ENCODE data around the gene HSF4. TPM values are rescaled to one million over a fixed set of nuclear protein-coding genes. Genes with fewer than 3 reads are reported as not detected.
A peak's percentile ranks its signal among the peaks of the same experiment; 100 is the strongest.

HSF4 gene
- total RNA-seq = 100 to 1,000 TPM in 1 of 4 donors, 10 to 100 TPM in 3; 29.5 to 136 (median 76.6) TPM

GRCh38 chr16:67164599-67165061 lies at the start of gene HSF4:
Gene HSF4 (plus strand): TSS chr16:67164745. CDS start chr16:67164812, 67 bp downstream.
- peaks cover 56% of the 10 kb centered on the region for H3K27me3 ChIP-seq
- in situ Hi-C loops (cut with MboI; ENCODE audit: low pct_ligation_motif_present in 1 of 4, low pct_unique_long_range_greater_than_20kb in 1 of 4, low sequenced_read_pairs in 3 of 4) = loop anchor here in 2 of 4 donors (25.0 kb wide), 2 partner anchors 177 to 202 kb away; partner anchors contain the start of genes CES3 (in 1 of the 2) and CES4A (in 1 of the 2)
- peak; percentile 79 for DNase-seq

GRCh38 chr16:67114793-67115192 lies 49.8 kb upstream of the HSF4 start:
- H3K27ac ChIP-seq = no peak overlapping the region
- H3K4me3 ChIP-seq = no peak overlapping the region
- intact Hi-C loops (cut with DNase I; ENCODE audit: low total_unique reads) = no loop called here
- DNase-seq = no peak
- WGBS, 2 donors (ENCODE audit: low coverage in 1 of 2) = 67 to 76% methylated on average over 2 of the region's 2 CpGs
- H3K36me3 ChIP-seq = no peaks in the 10 kb centered on the region
- TF ChIP-seq POLR2A (IDR thresholded peaks at IDR 0.05) (no peak), CTCF (IDR thresholded peaks at IDR 0.05) (no peak), EP300 (IDR thresholded peaks at IDR 0.05; ENCODE audit: low read depth) (no peak)
- in situ Hi-C loops (cut with MboI; ENCODE audit: low pct_ligation_motif_present in 1 of 4, low pct_unique_long_range_greater_than_20kb in 1 of 4, low sequenced_read_pairs in 3 of 4) = no loop called here
- no peaks in the 10 kb centered on the region for H3K27me3 ChIP-seq
- H3K4me1 ChIP-seq = peaks cover 0 to 35% (median 11%) of the 10 kb centered on the region in 4 donors
- H3K9me3 ChIP-seq = no peaks in the 10 kb centered on the region

More at GRCh38 chr16:67164599-67165061, at the start of gene HSF4:
- 4% methylated on average over 22 of the region's 41 CpGs; no CpG with 5 or more reads in 1 of the 2 donors for WGBS, 2 donors (ENCODE audit: low coverage in 1 of 2)
- Histone ChIP-seq H3K36me3 (no peaks in the 10 kb centered on the region), H3K4me1 (peaks cover 19 to 65% (median 48%) of the 10 kb centered on the region in 4 donors), H3K27ac (peak within 1 kb of the TSS; percentile 11 to 72 (median 58)), H3K9me3 (no peaks in the 10 kb centered on the region), H3K4me3 (peak within 1 kb of the TSS in 3 of 4 donors; percentile 12 to 38 (median 29))
- intact Hi-C loops (cut with DNase I; ENCODE audit: low total_unique reads) = no loop called here
- TF ChIP-seq CTCF (IDR thresholded peaks at IDR 0.05) (no peak), EP300 (IDR thresholded peaks at IDR 0.05; ENCODE audit: low read depth) (no peak), POLR2AphosphoS5 (IDR thresholded peaks at IDR 0.05) (peak in 2 of 3 donors; percentile 17 to 32), POLR2A (IDR thresholded peaks at IDR 0.05) (peak; percentile 7)

- WGBS, 2 donors (ENCODE audit: low coverage in 1 of 2) = 79 to 80% methylated on average over 2 to 7 of the region's 7 CpGs
- Histone ChIP-seq H3K27ac (no peak overlapping the region), H3K36me3 (peaks cover 0 to 7% (median under 1%) of the 10 kb centered on the region in 4 donors), H3K4me1 (peaks cover 0 to 31% (median 7%) of the 10 kb centered on the region in 4 donors), H3K4me3 (no peak overlapping the region), H3K9me3 (no peaks in the 10 kb centered on the region), H3K27me3 (no peaks in the 10 kb centered on the region)
- no peak for DNase-seq
- in situ Hi-C loops (cut with MboI; ENCODE audit: low pct_ligation_motif_present in 1 of 4, low pct_unique_long_range_greater_than_20kb in 1 of 4, low sequenced_read_pairs in 3 of 4) = no loop called here
- intact Hi-C loops (cut with DNase I; ENCODE audit: low total_unique reads) = no loop called here
- TF ChIP-seq CTCF (IDR thresholded peaks at IDR 0.05) (no peak), EP300 (IDR thresholded peaks at IDR 0.05; ENCODE audit: low read depth) (no peak), POLR2AphosphoS5 (IDR thresholded peaks at IDR 0.05) (no peak), POLR2A (IDR thresholded peaks at IDR 0.05) (no peak)
Observed at GRCh38 chr16:67115639-67116038, 48.9 kb upstream of the HSF4 start.

- Histone ChIP-seq H3K36me3 (peaks cover 0 to 14% (median 6%) of the 10 kb centered on the region in 4 donors), H3K9me3 (no peaks in the 10 kb centered on the region), H3K27me3 (no peaks in the 10 kb centered on the region), H3K4me1 (peaks cover 0 to 20% (median 0%) of the 10 kb centered on the region in 4 donors), H3K27ac (no peak overlapping the region), H3K4me3 (no peak overlapping the region)
- WGBS, 2 donors (ENCODE audit: low coverage in 1 of 2) = 72 to 88% methylated on average over 7 to 13 of the region's 13 CpGs
- DNase-seq = no peak
- intact Hi-C loops (cut with DNase I; ENCODE audit: low total_unique reads) (no loop called here), in situ Hi-C loops (cut with MboI; ENCODE audit: low pct_ligation_motif_present in 1 of 4, low pct_unique_long_range_greater_than_20kb in 1 of 4, low sequenced_read_pairs in 3 of 4) (no loop called here)
- TF ChIP-seq POLR2AphosphoS5 (IDR thresholded peaks at IDR 0.05) (no peak), CTCF (IDR thresholded peaks at IDR 0.05) (no peak), POLR2A (IDR thresholded peaks at IDR 0.05) (no peak)
Observed at GRCh38 chr16:67116388-67117311, 47.9 kb upstream of the HSF4 start.

Data from transverse colon (tissue), 4 donors.